ENCODE measurements around the gene FER. TPM values are rescaled to one million over a fixed set of nuclear protein-coding genes. Genes with fewer than 3 reads are reported as not detected.

Gene FER
- polyA plus RNA-seq, 3 donors = 2.4 to 14.7 (median 6.2) TPM

GRCh38 chr5:108953940-108954339 is 206.2 kb downstream of the FER start:
- Mint-ChIP-seq H3K9me3 (no peaks in the 10 kb centered on the region), H3K36me3 (peaks cover 3 to 5% of the 10 kb centered on the region in 2 donors), H3K27me3 (ENCODE audit: low read depth in 3 of 3) (no peaks in the 10 kb centered on the region), H3K27ac (peak overlapping the region in 1 of 7 donors; percentile 4), H3K4me3 (no peak overlapping the region), H3K4me1 (no peaks in the 10 kb centered on the region)
- DNase-seq = no peak
- H3K27ac ChIP-seq (ENCODE audit: low read depth in 1 of 2, low read length in 2 of 2) = no peak overlapping the region
- H3K9me3 ChIP-seq (replicated peaks in 1 of 2; ENCODE audit: control insufficient read depth in 1 of 2, insufficient read depth in 1 of 2, low read length in 2 of 2) = no peaks in the 10 kb centered on the region
- H3K36me3 ChIP-seq (replicated peaks in 1 of 2; ENCODE audit: control insufficient read depth in 1 of 2, insufficient read depth in 2 of 2, low read length in 2 of 2) = no peaks in the 10 kb centered on the region
- no peak overlapping the region for H3K4me3 ChIP-seq (replicated peaks in 1 of 3; ENCODE audit: low read depth in 2 of 3, low read length in 3 of 3)
- H4K20me1 ChIP-seq (ENCODE audit: insufficient read depth, low read length) = no peaks in the 10 kb centered on the region
- no peak overlapping the region for H3K9ac ChIP-seq (ENCODE audit: insufficient read depth, low read length, poor library complexity, severe bottlenecking)
- no peak overlapping the region for H3K4me2 ChIP-seq (replicated peaks; ENCODE audit: extremely low read depth, low read length, poor library complexity, severe bottlenecking)
- H3K4me1 ChIP-seq (ENCODE audit: control insufficient read depth in 1 of 2, insufficient read depth in 2 of 2, low read length in 2 of 2) = no peaks in the 10 kb centered on the region
- no peak for TF ChIP-seq CTCF (IDR thresholded peaks at IDR 0.05)
- H3K27me3 ChIP-seq (ENCODE audit: control insufficient read depth in 2 of 2, insufficient read depth in 2 of 2, low read length in 2 of 2) = no peaks in the 10 kb centered on the region
- intact Hi-C loops (cut with micrococcal nuclease) = no loop called here
- H3K79me2 ChIP-seq (ENCODE audit: insufficient read depth, low read length) = no peaks in the 10 kb centered on the region
- H2AFZ ChIP-seq (ENCODE audit: insufficient read depth, low read depth, low read length, poor library complexity, severe bottlenecking) = no peak overlapping the region

- Mint-ChIP-seq H3K36me3 (peaks cover 0 to 9% of the 10 kb centered on the region in 2 donors), H3K27ac (no peak overlapping the region), H3K27me3 (ENCODE audit: low read depth in 3 of 3) (no peaks in the 10 kb centered on the region), H3K4me3 (no peak overlapping the region), H3K4me1 (no peaks in the 10 kb centered on the region), H3K9me3 (no peaks in the 10 kb centered on the region)
- H3K79me2 ChIP-seq (ENCODE audit: insufficient read depth, low read length) = no peaks in the 10 kb centered on the region
- no peaks in the 10 kb centered on the region for H3K36me3 ChIP-seq (replicated peaks in 1 of 2; ENCODE audit: control insufficient read depth in 1 of 2, insufficient read depth in 2 of 2, low read length in 2 of 2)
- no peak for DNase-seq
- no peak overlapping the region for H3K4me2 ChIP-seq (replicated peaks; ENCODE audit: extremely low read depth, low read length, poor library complexity, severe bottlenecking)
- no peak overlapping the region for H3K27ac ChIP-seq (ENCODE audit: low read depth in 1 of 2, low read length in 2 of 2)
- H4K20me1 ChIP-seq (ENCODE audit: insufficient read depth, low read length) = no peaks in the 10 kb centered on the region
- no peaks in the 10 kb centered on the region for H3K4me1 ChIP-seq (ENCODE audit: control insufficient read depth in 1 of 2, insufficient read depth in 2 of 2, low read length in 2 of 2)
- H3K9me3 ChIP-seq (replicated peaks in 1 of 2; ENCODE audit: control insufficient read depth in 1 of 2, insufficient read depth in 1 of 2, low read length in 2 of 2) = no peaks in the 10 kb centered on the region
- no peak overlapping the region for H3K9ac ChIP-seq (ENCODE audit: insufficient read depth, low read length, poor library complexity, severe bottlenecking)
- TF ChIP-seq CTCF (IDR thresholded peaks at IDR 0.05) = no peak
- intact Hi-C loops (cut with micrococcal nuclease) = no loop called here
- H3K4me3 ChIP-seq (replicated peaks in 1 of 3; ENCODE audit: low read depth in 2 of 3, low read length in 3 of 3) = no peak overlapping the region
- H3K27me3 ChIP-seq (ENCODE audit: control insufficient read depth in 2 of 2, insufficient read depth in 2 of 2, low read length in 2 of 2) = no peaks in the 10 kb centered on the region
- H2AFZ ChIP-seq (ENCODE audit: insufficient read depth, low read depth, low read length, poor library complexity, severe bottlenecking) = no peak overlapping the region
Observed at GRCh38 chr5:108957333-108957732, 209.6 kb downstream of the FER start.

Data from CD14-positive monocyte (primary cell).